NCI-H1105 (cell line): ENCODE data around the gene BIN1.

ENCODE experiments used
- DNase-seq: peaks from one replicate; lab custom pipeline; 2025; lab: John Stamatoyannopoulos, UW

Gene BIN1

GRCh38 chr2:127103243-127104165 is 3.5 kb downstream of the BIN1 start:
- DNase-seq = no peak

GRCh38 chr2:127102521-127103242 is 4.3 kb downstream of the BIN1 start:
- DNase-seq = no peak

- DNase-seq = no peak
Measured at GRCh38 chr2:127101756-127102477, 5.0 kb downstream of the BIN1 start.

- no peak for DNase-seq
Measured at GRCh38 chr2:127101048-127101611, 5.8 kb downstream of the BIN1 start.

GRCh38 chr2:127100251-127101047 is 6.5 kb downstream of the BIN1 start:
- DNase-seq = no peak

GRCh38 chr2:127098711-127099110 is 8.2 kb downstream of the BIN1 start:
- DNase-seq = no peak

GRCh38 chr2:127097841-127098651 is 8.9 kb downstream of the BIN1 start:
- DNase-seq = no peak

GRCh38 chr2:127097471-127097765 is 9.5 kb downstream of the BIN1 start:
- DNase-seq = no peak

- DNase-seq = no peak
Measured at GRCh38 chr2:127096718-127097470, 10.1 kb downstream of the BIN1 start.

- DNase-seq = no peak
Measured at GRCh38 chr2:127096280-127096679, 10.7 kb downstream of the BIN1 start.

GRCh38 chr2:127095784-127096183 is 11.2 kb downstream of the BIN1 start:
- no peak for DNase-seq

- no peak for DNase-seq
Measured at GRCh38 chr2:127095367-127095641, 11.7 kb downstream of the BIN1 start.

GRCh38 chr2:127094509-127095366 is 12.2 kb downstream of the BIN1 start:
- DNase-seq = no peak

GRCh38 chr2:127093648-127094210 is 13.2 kb downstream of the BIN1 start:
- DNase-seq = no peak

- DNase-seq = no peak
Measured at GRCh38 chr2:127092901-127093516, 13.9 kb downstream of the BIN1 start.

- DNase-seq = no peak
Measured at GRCh38 chr2:127092306-127092705, 14.6 kb downstream of the BIN1 start.

GRCh38 chr2:127091886-127092285 is 15.1 kb downstream of the BIN1 start:
- no peak for DNase-seq

- no peak for DNase-seq
Measured at GRCh38 chr2:127091148-127091547, 15.8 kb downstream of the BIN1 start.
